HG03066 (cell line): Measurements from ENCODE around the gene SFSWAP.
"Not testable (repeated sequence)": the region's sequence is repeated elsewhere in the genome, so short reads cannot be mapped to it uniquely, and the experiment has no call there.

Experiments
- ATAC-seq: cut with Tn5 transposase; IDR thresholded peaks from one replicate; pipeline ENCODE4 v1.9.1; 2021; ENCODE audit warnings: low read depth; ENCODE audit not compliant: unreplicated experiment

Gene SFSWAP

DNA sequence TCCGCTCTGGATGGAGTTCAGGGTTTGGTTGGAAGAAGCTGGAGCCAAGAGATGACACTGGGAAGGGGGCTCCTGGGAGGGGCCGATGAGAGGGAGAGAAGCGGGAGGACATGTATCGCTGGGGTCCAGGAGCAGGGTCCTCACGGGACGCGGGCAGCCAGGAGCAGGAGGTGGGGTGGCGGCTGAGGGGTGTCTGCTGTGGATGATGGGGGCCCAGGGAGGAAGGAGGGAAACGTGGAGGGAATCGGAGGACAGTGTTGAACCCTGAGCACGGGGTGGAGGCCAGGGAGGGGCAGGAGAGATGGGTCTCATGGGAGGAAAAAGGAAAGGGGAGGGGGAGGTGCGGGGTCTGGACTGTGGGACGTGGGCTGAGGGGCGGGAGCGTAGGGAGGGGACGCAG, 31.7 kb upstream of the SFSWAP start:
- not testable (repeated sequence) for ATAC-seq

- not testable (repeated sequence) for ATAC-seq
These were observed 31.1 kb upstream of the SFSWAP start for GRCh38 chr12:131679816-131680215.

DNA sequence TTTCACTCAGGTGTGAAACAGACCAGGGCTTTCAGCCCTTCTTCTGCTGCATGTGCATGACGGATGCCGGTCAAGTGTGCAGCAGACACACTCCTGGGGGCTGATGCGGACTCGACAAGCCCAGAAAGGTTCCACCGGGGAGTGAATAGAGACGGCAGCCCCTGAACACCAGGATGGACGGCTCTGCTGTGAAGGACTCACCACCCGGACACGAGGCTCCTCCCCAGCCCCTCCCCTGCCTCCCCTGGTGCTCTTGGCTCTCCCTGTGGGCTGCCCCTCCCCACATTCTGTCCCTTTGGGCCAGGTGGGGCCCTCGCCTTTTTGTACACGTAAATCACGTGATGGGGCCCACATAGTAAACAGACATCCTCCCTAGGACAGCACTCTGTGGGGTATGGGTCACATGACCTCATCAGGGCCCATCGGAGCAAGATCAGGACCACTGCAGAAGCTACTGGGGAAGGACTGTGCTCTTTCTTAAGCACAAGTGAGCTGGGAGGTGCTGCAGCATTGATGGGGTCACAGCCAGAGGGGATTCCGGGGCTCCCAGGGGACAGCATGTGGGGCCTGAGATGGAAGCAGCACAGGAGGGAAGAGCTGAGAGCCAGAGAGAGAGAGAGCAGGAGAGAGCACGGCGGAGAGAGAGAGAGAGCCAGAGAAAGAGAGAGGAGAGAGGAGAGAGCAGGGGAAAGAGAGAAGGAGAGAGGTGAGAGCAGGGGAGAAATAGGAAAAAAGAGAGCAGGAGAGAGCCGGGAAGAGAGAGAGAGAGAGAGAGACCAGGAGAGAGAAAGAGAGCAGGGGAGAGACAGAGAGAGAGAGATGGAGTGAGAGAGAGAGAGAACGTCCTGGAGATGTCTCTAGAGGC, 30.3 kb upstream of the SFSWAP start:
- not testable (repeated sequence) for ATAC-seq

DNA sequence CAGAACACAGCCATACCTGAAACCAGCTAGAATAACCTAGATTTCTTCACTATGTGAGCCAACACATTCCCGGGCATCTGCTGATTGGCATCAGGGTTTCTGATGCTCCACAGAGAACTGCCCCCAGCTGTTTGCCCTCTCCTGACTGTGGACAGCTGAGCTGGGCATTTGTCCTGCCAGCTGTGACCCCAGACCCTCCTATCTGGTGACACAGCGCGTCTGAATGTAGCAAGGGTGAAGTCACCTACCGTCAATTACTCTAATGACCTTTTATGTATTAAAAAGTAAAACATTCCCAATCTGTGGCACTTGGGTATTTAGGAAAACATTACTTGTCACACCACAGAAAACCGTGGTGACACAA, 29.7 kb upstream of the SFSWAP start:
- no peak for ATAC-seq

DNA sequence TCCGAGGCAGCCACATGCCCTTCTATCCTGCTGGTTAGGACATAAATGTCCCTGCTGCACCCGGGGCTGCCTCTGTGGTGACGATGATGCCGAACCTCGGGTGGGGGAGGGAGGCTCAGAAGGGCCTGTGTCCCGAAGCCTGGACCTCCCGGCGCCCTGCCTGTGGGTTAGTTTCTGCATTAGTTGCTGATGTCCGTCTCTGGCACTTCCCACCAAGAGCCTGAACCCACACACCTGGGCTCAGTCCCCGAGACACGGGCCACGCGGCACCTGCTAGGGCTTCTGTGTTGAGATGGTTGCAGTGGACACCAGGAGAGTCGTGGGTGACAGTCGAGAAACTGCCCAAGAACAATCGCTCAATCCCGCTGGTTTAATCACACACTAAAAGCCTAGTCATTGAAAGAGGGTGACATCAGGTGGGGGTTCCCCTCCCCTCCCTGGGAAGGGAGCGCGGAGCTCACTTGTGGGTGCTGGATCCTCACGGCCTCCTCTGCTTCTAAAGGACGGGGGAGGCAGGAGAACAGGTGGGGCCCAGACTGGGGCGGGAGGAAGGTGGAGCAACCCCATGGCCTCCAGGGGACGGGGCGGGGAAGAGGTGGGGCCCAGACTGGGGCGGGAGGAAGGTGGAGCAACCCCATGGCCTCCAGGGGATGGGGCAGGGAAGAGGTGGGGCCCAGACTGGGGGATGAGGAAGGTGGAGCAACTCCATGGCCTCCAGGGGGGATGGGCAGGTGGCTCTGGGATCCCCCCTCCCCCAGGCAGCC, 29.0 kb upstream of the SFSWAP start:
- ATAC-seq = not testable (repeated sequence)

DNA sequence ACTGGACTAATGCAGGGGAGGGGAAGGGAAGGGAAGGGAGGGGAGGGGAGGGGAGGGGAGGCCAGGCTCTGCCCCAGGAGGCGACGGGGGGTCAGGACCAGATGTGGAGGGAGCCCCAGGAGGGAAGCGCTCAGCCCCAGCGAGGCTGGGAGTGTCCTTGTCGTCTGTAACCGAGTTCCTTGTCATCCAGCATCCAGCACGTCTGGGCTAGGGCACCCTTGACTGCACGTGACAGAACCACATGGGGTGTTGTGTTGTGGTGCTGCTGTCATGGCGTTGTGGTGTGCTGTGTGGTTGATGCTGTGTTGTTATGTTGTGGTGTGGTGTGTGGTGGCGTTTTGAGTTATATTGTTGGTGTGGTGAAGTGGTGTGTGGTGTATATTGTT, 28.4 kb upstream of the SFSWAP start:
- no peak for ATAC-seq

- no peak for ATAC-seq
These were observed 27.4 kb upstream of the SFSWAP start for GRCh38 chr12:131683266-131684014.

DNA sequence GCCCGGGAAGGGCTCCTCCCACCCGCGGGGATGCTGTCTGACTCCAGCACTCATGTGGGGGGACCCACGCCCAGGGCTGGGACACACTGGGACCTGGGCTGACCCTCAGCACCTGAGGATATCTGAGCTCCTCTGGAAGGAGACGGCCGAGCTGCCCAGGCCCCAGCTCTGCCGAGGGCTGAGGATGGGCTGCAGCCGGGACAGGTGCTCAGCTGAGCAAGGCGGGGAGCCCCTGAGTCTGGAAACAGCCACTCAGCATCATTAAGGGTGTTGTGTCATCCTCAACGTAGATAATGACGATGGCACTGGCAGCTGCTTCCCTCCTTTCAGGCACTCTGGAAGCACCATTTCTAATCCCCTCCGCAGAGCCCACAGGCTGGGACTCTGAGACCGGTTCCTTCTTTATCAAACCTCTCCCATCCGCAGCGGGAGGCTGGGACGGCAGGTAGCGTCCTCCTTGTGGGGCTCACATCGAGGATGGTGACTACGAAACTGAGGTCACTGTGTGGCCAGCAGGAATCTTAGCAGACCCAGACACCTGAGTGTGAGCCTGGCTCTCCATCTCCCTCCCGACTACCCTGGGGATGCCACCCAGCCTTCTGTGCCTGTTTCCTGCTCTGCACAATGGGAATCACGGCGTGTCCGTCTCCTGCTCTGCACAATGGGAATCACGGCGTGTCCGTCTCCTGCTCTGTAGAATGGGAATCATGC, 26.7 kb upstream of the SFSWAP start:
- ATAC-seq = no peak

DNA sequence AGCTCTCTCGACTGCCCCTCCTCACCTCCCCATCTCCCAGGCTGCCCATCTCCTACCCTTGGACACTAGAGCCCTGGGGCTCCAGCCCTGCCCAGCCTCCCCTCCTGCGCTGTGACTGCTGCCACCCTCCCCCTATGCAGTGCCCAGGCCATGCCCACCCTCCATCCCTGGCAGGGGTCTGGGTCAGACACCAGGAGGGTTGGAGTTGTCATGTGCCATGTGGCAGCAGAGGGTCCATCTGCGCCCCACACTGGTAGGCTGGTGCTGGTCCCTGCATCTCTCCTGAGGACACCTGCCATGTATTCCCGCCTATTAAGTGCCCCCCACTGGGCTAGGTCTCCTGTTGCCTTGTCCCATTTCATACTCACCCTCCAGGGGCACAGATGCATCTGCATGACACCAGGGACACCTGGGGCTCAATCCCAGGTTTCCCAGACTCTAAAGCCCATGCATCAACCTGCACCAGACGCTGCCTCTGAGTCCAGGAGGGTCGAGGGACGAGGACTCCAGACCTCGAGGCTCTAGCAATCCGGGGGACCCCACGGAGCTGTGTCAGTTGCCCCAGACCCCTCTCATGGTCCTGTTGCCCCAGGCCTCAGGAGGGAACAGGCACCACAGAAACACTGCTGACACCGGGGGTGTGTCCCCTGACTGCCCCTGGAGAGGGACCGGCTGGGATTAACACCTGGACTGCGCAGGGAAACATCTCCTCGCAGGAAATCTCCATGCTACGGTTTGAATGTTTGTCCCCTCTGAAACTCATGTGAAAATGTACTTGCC, 23.4 kb upstream of the SFSWAP start:
- no peak for ATAC-seq

GRCh38 chr12:131688131-131688844, 22.6 kb upstream of the SFSWAP start:
- ATAC-seq = no peak

- no peak for ATAC-seq
These were observed 22.1 kb upstream of the SFSWAP start for GRCh38 chr12:131688845-131689154.

GRCh38 chr12:131690320-131690719, 20.6 kb upstream of the SFSWAP start:
- ATAC-seq = no peak

DNA sequence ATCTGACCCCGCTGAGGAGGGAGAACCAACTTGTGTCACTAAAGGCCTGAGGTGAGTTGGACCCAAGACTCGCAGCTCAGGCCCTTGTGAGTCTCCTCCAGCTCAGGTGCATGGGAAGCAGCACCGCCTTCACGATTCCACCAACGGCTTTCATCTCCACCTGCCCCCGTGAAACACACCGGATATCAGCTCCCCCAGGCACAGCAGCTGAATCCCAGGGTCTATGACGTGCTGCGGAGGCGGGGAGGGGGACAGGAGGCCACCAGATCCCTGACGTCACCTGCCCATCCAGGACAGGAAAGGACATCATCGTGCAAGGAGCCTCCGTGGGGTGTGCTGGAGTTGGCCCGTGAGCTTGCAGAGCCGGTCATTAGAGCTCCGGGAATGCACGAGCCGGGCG, 18.5 kb upstream of the SFSWAP start:
- ATAC-seq = no peak

DNA sequence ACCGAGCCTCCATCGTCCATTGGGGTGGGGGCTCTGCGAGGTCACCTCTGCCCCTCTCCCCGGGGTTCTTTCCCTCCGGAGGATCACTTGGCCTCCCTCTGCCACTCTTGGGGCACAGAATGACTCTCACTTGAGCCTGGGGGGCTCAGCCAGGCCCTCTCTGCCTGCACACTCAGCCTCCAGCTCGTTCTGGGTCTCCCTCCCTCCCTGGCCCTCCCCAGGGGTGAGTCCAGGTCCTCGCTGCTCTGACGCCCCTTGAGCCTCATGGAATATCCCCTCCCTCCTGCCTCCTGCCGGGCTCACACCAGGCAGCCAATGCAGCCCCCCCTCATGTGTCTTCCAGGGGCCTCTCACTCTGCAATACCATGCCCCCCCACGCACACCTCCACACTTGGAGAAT, 17.7 kb upstream of the SFSWAP start:
- ATAC-seq = no peak

DNA sequence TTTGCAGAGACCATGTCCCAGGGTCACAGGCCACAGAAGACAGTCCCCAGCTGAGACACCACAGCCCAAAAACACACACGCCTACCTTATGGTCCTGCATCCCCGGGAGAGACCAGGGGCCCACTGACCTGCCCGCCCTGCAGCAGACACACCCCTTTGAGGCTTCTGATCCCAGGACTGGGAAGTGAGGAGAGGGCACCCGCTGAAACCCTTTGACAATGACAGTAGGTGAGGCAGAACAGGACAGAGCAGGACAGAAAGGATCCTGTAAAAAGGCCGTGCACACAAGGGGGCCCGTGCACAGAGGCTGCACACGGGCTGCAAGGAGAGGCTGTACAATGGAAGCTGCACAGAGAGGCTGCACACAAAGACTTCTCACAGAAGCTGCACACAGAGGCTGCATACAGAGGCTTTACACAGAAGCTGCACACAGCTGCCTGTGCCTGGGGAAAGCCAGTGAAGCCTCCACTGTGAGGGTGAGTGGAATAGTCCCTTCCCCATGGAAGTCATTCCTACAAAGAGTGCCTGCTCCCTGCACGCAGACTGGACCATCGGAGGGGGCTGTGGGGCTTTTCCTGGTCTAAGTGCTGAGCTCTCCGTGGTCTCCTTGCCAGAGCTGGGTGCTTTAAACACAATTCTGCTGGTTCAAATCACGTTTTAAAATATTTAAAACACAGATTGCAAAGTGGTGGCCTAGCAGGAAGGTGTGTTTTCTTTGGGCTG, 16.6 kb upstream of the SFSWAP start:
- ATAC-seq = no peak

- no peak for ATAC-seq
These were observed 14.9 kb upstream of the SFSWAP start for GRCh38 chr12:131695968-131696367.

- no peak for ATAC-seq
These were observed 12.6 kb upstream of the SFSWAP start for GRCh38 chr12:131698286-131698685.

DNA sequence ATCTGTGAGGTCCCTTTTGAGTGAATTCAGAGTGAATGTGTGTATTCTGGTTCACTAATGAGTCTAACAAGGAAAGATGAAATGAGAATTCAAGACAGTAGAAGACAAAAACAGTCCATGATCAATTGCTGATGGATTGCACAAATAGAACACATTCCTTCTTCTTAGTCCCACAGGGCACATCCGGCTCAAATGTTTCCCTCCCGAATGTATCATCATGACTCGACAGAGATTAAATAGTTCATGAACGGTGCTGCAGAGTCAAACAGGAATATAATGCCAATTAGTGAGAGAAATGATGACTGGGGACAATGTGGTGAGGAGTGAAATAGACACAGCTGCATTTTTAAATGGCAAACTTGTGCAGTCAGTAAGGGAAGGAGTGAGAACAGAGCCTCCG, 11.5 kb upstream of the SFSWAP start:
- ATAC-seq = no peak

DNA sequence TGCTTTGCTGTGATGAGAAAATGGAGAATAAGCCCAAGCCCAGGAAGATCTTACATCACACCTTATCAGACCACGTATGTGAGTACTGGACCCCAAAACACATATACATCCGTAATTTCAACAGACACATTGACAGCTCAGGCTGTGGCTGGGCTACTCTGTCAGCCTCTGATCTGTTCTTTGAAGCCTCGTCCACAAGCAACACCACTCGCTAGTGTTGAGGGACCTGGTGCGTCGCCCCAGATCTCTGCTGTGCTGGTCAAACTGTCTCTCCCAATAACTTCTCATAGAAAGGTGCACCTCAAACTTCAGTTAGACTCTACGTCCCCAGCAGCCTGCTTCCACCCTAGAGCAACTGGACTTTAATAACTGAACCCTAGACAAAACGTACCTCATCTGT, 10.6 kb upstream of the SFSWAP start:
- ATAC-seq = no peak
